Activated CD4-positive, alpha-beta T cell treated with anti-CD3 and anti-CD28 coated beads for 36 hours (primary cell): Measurements from ENCODE around the gene MCF2L2. TPM values are rescaled to one million over a fixed set of nuclear protein-coding genes. Genes with fewer than 3 reads are reported as not detected.

Experiments
- ATAC-seq: fragments of 200-7000 bp; cut with Tn5 transposase; one replicate; pipeline ENCODE4 v1.10.0; 2021; ENCODE audit warnings: mild to moderate bottlenecking, moderate library complexity
- CTCF ChIA-PET: fragments of 350-600 bp; sonication (Branson Sonifier 250); formaldehyde crosslinking; loops from one replicate; lab custom pipeline; 2021; ENCODE audit warnings: antibody characterized with exemption; lab: Charles Lee
- POLR2A ChIA-PET: fragments of 350-600 bp; sonication (Branson Sonifier 250); formaldehyde crosslinking; loops from one replicate; lab custom pipeline; 2021; ENCODE audit warnings: antibody characterized with exemption, inconsistent platforms; lab: Charles Lee
- DNase-seq: peaks from one replicate; pipeline ENCODE4 v3.0.0-alpha.2; 2020
- H3K27ac Mint-ChIP-seq: one replicate; pipeline ENCODE4 v1.8.0; 2021; ENCODE audit warnings: mixed read lengths
- H3K27me3 Mint-ChIP-seq: one replicate; pipeline ENCODE4 v1.8.0; 2021; ENCODE audit warnings: mixed read lengths
- H3K36me3 Mint-ChIP-seq: one replicate; pipeline ENCODE4 v1.8.0; 2021; ENCODE audit warnings: low read depth, mixed read lengths
- H3K4me1 Mint-ChIP-seq: one replicate; pipeline ENCODE4 v1.8.0; 2021; ENCODE audit warnings: mixed read lengths
- H3K4me3 Mint-ChIP-seq: one replicate; pipeline ENCODE4 v1.8.0; 2021; ENCODE audit warnings: mild to moderate bottlenecking, moderate library complexity, mixed read lengths
- H3K9me3 Mint-ChIP-seq: one replicate; pipeline ENCODE4 v1.8.0; 2021; ENCODE audit warnings: low read depth, mixed read lengths
- intact Hi-C, 2 experiments: fragments of 100-400 bp; cut with DNase I in 1 of 2; cut with micrococcal nuclease in 1 of 2; formaldehyde crosslinking; loops; one replicate each; pipeline versions ENCODE4 v1.14.2 to v1.15.1; 2022 to 2024; cut with DNase I, micrococcal nuclease
- total RNA-seq, 2 experiments: library from RNA; stranded (reverse); gene quantifications; one replicate each; pipeline ENCODE4 v1.2.3, GENCODE V29; 2021

The MCF2L2 gene
- total RNA-seq, 2 experiments from 2014 or later = 1.9 to 2.3 TPM

- no peaks in the 10 kb centered on the region for H3K9me3 Mint-ChIP-seq
- H3K27ac Mint-ChIP-seq = peak overlapping the region; percentile 2
- DNase-seq (no peak), ATAC-seq (no peak)
- peaks cover 31% of the 10 kb centered on the region for H3K4me1 Mint-ChIP-seq
- no peak overlapping the region for H3K4me3 Mint-ChIP-seq
- CTCF ChIA-PET = interaction anchor here (1.0 to 2.1 kb wide), 4 partner anchors 12 to 125 kb away, joined by 3 to 4 read pairs (median 3); no protein-coding TSS in a partner anchor
- POLR2A ChIA-PET = no interaction called here
- H3K36me3 Mint-ChIP-seq = peaks cover 45% of the 10 kb centered on the region
- H3K27me3 Mint-ChIP-seq = peaks cover 8% of the 10 kb centered on the region
- intact Hi-C loops = no loop called here
Observed at GRCh38 chr3:183260167-183260904, 168.1 kb downstream of the MCF2L2 start.

GRCh38 chr3:183259621-183260020 lies 168.8 kb downstream of the MCF2L2 start:
- H3K27ac Mint-ChIP-seq = no peak overlapping the region
- ChIA-PET CTCF (interaction anchor here (0.7 to 2.1 kb wide), 4 partner anchors 13 to 123 kb away, joined by 3 to 4 read pairs (median 4); no protein-coding TSS in a partner anchor), POLR2A (interaction anchor here (0.6 kb wide), 1 partner anchor 31 kb away, joined by 5 read pairs; no protein-coding TSS in a partner anchor)

GRCh38 chr3:183259087-183259486 lies 169.3 kb downstream of the MCF2L2 start:
- ChIA-PET CTCF (interaction anchor here (0.7 to 1.2 kb wide), 3 partner anchors 13 to 123 kb away, joined by 3 to 4 read pairs (median 3); no protein-coding TSS in a partner anchor), POLR2A (interaction anchor here (0.6 kb wide), 1 partner anchor 31 kb away, joined by 5 read pairs; no protein-coding TSS in a partner anchor)
- no peak for DNase-seq

More at GRCh38 chr3:183259621-183260020, 168.8 kb downstream of the MCF2L2 start:
- Mint-ChIP-seq H3K27me3 (peaks cover 12% of the 10 kb centered on the region), H3K9me3 (no peaks in the 10 kb centered on the region), H3K4me1 (peaks cover 37% of the 10 kb centered on the region), H3K4me3 (no peak overlapping the region), H3K36me3 (peaks cover 52% of the 10 kb centered on the region)
- ATAC-seq = no peak
- intact Hi-C loops = no loop called here
- DNase-seq = no peak

GRCh38 chr3:183255348-183255730 lies 173.1 kb downstream of the MCF2L2 start:
- DNase-seq = peak; percentile 36
- H3K4me3 Mint-ChIP-seq = peak overlapping the region; percentile 81
- H3K27me3 Mint-ChIP-seq = peaks cover 16% of the 10 kb centered on the region
- peaks cover 40% of the 10 kb centered on the region for H3K4me1 Mint-ChIP-seq
- H3K9me3 Mint-ChIP-seq = no peaks in the 10 kb centered on the region
- peaks cover 46% of the 10 kb centered on the region for H3K36me3 Mint-ChIP-seq
- intact Hi-C loops = loop anchor here (2.0 kb wide), 2 partner anchors 71 to 125 kb away; no protein-coding TSS in a partner anchor
- CTCF ChIA-PET = interaction anchor here (0.9 to 1.7 kb wide), 4 partner anchors 10 to 127 kb away, joined by 4 to 8 read pairs (median 5); no protein-coding TSS in a partner anchor
- POLR2A ChIA-PET = interaction anchor here (1.8 kb wide), 1 partner anchor 10 kb away, joined by 9 read pairs; no protein-coding TSS in a partner anchor
- ATAC-seq = no peak
- H3K27ac Mint-ChIP-seq = peak overlapping the region; percentile 86

More at GRCh38 chr3:183259087-183259486, 169.3 kb downstream of the MCF2L2 start:
- H3K27ac Mint-ChIP-seq = no peak overlapping the region
- H3K36me3 Mint-ChIP-seq = peaks cover 52% of the 10 kb centered on the region
- intact Hi-C loops = no loop called here
- ATAC-seq = no peak
- H3K9me3 Mint-ChIP-seq = no peaks in the 10 kb centered on the region
- no peak overlapping the region for H3K4me3 Mint-ChIP-seq
- H3K4me1 Mint-ChIP-seq = peaks cover 37% of the 10 kb centered on the region
- H3K27me3 Mint-ChIP-seq = peaks cover 13% of the 10 kb centered on the region

- DNase-seq = peak; percentile 41
- H3K4me1 Mint-ChIP-seq = peaks cover 36% of the 10 kb centered on the region
- H3K4me3 Mint-ChIP-seq = peak overlapping the region; percentile 81
- peak overlapping the region; percentile 86 for H3K27ac Mint-ChIP-seq
- ChIA-PET CTCF (interaction anchor here (0.9 to 2.2 kb wide), 5 partner anchors 11 to 128 kb away, joined by 4 to 11 read pairs (median 5); no protein-coding TSS in a partner anchor), POLR2A (interaction anchor here (1.6 to 1.8 kb wide), 3 partner anchors 11 to 31 kb away, joined by 4 to 9 read pairs (median 8); no protein-coding TSS in a partner anchor)
- intact Hi-C loops = loop anchor here (1.0 to 2.0 kb wide), 3 partner anchors 70 to 128 kb away; no protein-coding TSS in a partner anchor
- peak; percentile 25 for ATAC-seq
- peaks cover 41% of the 10 kb centered on the region for H3K36me3 Mint-ChIP-seq
- H3K27me3 Mint-ChIP-seq = peaks cover 16% of the 10 kb centered on the region
- no peaks in the 10 kb centered on the region for H3K9me3 Mint-ChIP-seq
Observed at GRCh38 chr3:183254487-183255347, 173.7 kb downstream of the MCF2L2 start.

GRCh38 chr3:183253528-183254486 lies 174.6 kb downstream of the MCF2L2 start:
- peak; percentile 53 for DNase-seq
- peaks cover 32% of the 10 kb centered on the region for H3K36me3 Mint-ChIP-seq
- H3K4me3 Mint-ChIP-seq = peak overlapping the region; percentile 77
- H3K27me3 Mint-ChIP-seq = peaks cover 16% of the 10 kb centered on the region
- peak; percentile 57 for ATAC-seq
- CTCF ChIA-PET = interaction anchor here (0.5 to 2.2 kb wide), 9 partner anchors 11 to 338 kb away, joined by 3 to 11 read pairs (median 3); no protein-coding TSS in a partner anchor
- H3K9me3 Mint-ChIP-seq = no peaks in the 10 kb centered on the region
- peak overlapping the region; percentile 79 for H3K27ac Mint-ChIP-seq
- peaks cover 31% of the 10 kb centered on the region for H3K4me1 Mint-ChIP-seq
- POLR2A ChIA-PET = interaction anchor here (1.2 to 1.8 kb wide), 3 partner anchors 12 to 32 kb away, joined by 4 to 11 read pairs (median 8); no protein-coding TSS in a partner anchor
- intact Hi-C loops = loop anchor here (1.0 to 2.0 kb wide), 7 partner anchors 12 to 128 kb away; no protein-coding TSS in a partner anchor

GRCh38 chr3:183252973-183253527 lies 175.4 kb downstream of the MCF2L2 start, which contains the start of gene B3GNT5:
B3GNT5 (plus strand) TSS chr3:183253253; CDS start chr3:183269799, 16,546 bp downstream.
- intact Hi-C loops = loop anchor here (1.0 to 2.0 kb wide), 4 partner anchors 13 to 33 kb away; no protein-coding TSS in a partner anchor
- Mint-ChIP-seq H3K4me3 (peak within 1 kb of the TSS; percentile 77), H3K9me3 (no peaks in the 10 kb centered on the region), H3K4me1 (peaks cover 27% of the 10 kb centered on the region), H3K27me3 (peaks cover 13% of the 10 kb centered on the region), H3K27ac (peak within 1 kb of the TSS; percentile 79), H3K36me3 (peaks cover 28% of the 10 kb centered on the region)
- ATAC-seq (peak; percentile 56), DNase-seq (peak; percentile 76)
- ChIA-PET POLR2A (interaction anchor here (1.2 to 1.8 kb wide), 3 partner anchors 13 to 33 kb away, joined by 4 to 11 read pairs (median 8); no protein-coding TSS in a partner anchor), CTCF (interaction anchor here (0.5 to 2.2 kb wide), 11 partner anchors 12 to 339 kb away, joined by 3 to 11 read pairs (median 3); no protein-coding TSS in a partner anchor)

- H3K4me1 Mint-ChIP-seq = peaks cover 22% of the 10 kb centered on the region
- no peak for DNase-seq
- peaks cover 8% of the 10 kb centered on the region for H3K27me3 Mint-ChIP-seq
- H3K4me3 Mint-ChIP-seq = peak overlapping the region; percentile 77
- no peak for ATAC-seq
- H3K36me3 Mint-ChIP-seq = peaks cover 21% of the 10 kb centered on the region
- H3K27ac Mint-ChIP-seq = peak overlapping the region; percentile 57
- ChIA-PET CTCF (interaction anchor here (0.9 to 2.2 kb wide), 4 partner anchors 23 to 134 kb away, joined by 3 to 11 read pairs (median 5); no protein-coding TSS in a partner anchor), POLR2A (no interaction called here)
- intact Hi-C loops = loop anchor here in 1 of 2 experiments (2.0 kb wide), 1 partner anchor 23 kb away; no protein-coding TSS in a partner anchor
- H3K9me3 Mint-ChIP-seq = no peaks in the 10 kb centered on the region
Observed at GRCh38 chr3:183252118-183252782, 176.2 kb downstream of the MCF2L2 start.
